NCI-H146 treated with DMSO at 0.1 percent for 48 hours (cell line): ENCODE results near the gene SFT2D3.
"Not testable (repeated sequence)": the region's sequence is repeated elsewhere in the genome, so short reads cannot be mapped to it uniquely, and the experiment has no call there.

ENCODE experiments used
- DNase-seq: peaks from one replicate; lab custom pipeline; 2025; ENCODE audit not compliant: unreplicated experiment; lab: John Stamatoyannopoulos, UW

The SFT2D3 gene

DNA sequence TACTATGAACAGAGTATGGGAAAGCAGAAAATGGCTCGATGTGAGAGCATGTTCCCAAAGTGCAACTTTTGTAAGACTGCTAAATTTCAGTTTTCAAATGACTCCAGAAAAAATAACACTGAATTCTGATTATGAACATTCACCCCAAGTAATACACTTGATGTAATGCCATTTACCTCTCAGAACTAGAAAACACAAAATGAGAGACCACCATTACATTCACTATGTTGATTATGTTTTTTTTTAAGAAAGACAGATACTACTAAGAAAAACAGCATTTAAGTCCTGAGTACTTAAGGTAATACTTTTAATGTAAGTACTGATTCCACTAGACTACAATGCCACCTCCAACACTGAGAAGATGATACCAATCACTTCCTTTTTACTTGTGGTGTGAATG, 38.5 kb downstream of the SFT2D3 start:
- no peak for DNase-seq

DNA sequence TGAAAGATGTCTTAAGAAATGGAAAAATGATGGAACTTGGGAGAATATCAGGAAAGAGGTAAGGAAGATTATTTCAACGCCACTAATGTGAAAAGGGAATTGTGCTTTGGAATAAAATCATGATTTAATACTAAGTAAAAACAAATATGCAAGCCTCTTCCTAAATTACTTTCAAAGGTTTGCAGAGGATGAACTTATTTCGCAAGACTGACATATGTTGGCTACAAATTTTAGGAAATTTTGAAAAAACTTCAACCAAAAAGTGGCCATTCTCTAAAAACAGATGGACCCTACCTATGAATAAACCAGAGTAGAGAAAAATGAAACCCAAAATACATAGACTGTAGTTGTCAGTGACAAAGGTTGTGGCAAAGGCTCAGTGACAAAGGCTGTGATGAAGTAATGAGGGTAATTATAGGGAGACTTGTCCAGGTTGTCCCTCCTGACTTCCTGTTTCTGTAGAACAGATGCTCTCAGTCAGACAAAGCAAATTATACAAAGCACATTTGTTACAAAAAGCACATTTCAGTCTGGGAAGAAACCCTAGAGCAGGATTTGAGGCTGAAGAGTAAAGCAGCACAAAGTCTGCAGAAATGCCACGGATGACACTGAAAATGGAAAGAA, 39.5 kb downstream of the SFT2D3 start:
- peak; percentile 88 for DNase-seq

DNA sequence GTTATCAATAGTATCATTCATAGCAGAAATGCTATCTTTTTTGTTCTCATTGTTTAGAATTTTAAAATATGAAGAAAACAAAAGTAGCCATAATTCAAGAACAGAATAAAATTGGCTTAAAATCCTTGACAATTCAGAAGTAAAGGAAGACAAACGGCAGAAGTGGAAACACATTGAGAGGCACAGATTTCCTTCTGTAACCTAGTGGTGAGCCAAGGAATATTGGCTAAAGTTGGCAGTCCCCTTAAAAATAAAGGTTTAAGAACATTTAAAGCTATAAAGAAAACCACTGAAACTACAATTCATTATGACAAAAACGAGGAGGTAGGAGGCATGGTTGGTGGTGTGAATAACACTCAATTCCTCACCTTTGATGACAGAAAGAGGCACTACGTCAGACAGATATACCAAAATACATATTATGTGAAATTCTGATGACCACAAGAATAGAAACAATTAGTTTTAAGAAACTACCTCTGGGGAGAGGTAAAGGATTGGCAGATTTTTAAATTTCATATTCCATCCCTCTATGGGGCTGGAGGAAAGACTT, 42.3 kb downstream of the SFT2D3 start:
- no peak for DNase-seq

GRCh38 chr2:127747621-127748020, 46.3 kb downstream of the SFT2D3 start:
- no peak for DNase-seq

DNA sequence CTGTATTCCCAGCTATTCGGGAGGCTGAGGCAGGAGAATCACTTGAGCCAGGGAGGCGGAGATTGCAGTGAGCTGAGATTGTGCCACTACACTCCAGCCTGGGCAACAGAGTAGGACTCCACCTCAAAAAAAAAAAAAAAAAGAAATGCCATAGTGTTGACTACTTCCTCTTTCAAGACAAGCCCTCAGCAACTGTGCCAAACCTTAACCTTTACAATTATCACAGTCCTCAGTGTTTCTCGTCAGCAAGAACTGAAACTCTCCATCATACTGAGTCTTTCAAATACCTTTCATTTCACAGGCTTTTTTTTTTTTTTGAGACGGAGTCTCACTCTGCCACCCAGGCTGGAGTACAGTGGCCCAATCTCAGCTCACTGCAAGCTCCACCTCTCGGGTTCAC, 48.2 kb downstream of the SFT2D3 start:
- DNase-seq, result not testable (repeated sequence)

DNA sequence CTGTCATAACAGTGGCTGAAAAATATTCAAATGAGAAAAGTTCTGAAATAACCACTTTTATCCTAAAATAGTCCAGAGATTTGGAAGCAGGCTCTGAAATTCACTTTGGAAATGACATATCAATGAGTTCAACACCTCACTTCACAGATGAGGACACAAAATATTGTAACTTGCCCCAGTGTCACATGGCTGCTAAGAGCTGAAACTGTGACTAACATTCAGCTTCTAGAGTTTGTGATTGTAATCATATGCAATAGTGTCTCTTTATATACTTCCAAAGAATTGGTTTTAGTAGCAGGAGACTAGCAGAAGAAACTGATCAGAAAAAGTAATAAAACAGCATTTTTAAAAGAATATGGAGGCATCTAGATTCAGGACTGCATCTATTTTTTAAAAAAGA, 52.1 kb downstream of the SFT2D3 start:
- no peak for DNase-seq

GRCh38 chr2:127754186-127754585, 52.9 kb downstream of the SFT2D3 start:
- DNase-seq, result no peak
